Brain microvascular endothelial cell (primary cell): Measurements from ENCODE around the gene BIK.
"Not testable (repeated sequence)": the region's sequence is repeated elsewhere in the genome, so short reads cannot be mapped to it uniquely, and the experiment has no call there.

ENCODE experiments used
- DNase-seq: peaks from one replicate; pipeline ENCODE4 v3.0.0-alpha.2; 2020
- H3K27ac ChIP-seq: fragments of 250-450 bp; sonication (Bioruptor Pico); 2 replicates; pipeline ENCODE4 v1.5.1; 2020; ENCODE audit warnings: mild to moderate bottlenecking, moderate library complexity
- H3K27me3 ChIP-seq: fragments of 250-450 bp; sonication (Bioruptor Pico); replicated peaks from 2 replicates; pipeline ENCODE4 v1.5.1; 2020; ENCODE audit warnings: mild to moderate bottlenecking
- H3K36me3 ChIP-seq: fragments of 250-450 bp; sonication (Bioruptor Pico); replicated peaks from 2 replicates; pipeline ENCODE4 v1.5.1; 2020; ENCODE audit warnings: mild to moderate bottlenecking
- H3K4me3 ChIP-seq: 2 replicates; pipeline ENCODE4 v1.5.1; 2011; ENCODE audit warnings: low read depth, mild to moderate bottlenecking, control low read depth, low read length, moderate library complexity
- CTCF ChIP-seq: IDR thresholded peaks from 2 replicates; pipeline ENCODE4 v1.5.1; 2011; ENCODE audit warnings: low read depth, mild to moderate bottlenecking, moderate library complexity, low read length, control low read depth, inconsistent platforms; ENCODE audit errors: missing control alignments
- in situ Hi-C: cut with HindIII; loops from 2 replicates; pipeline ENCODE4 v1.10.0; 2017; ENCODE audit warnings: low sequenced_read_pairs, low pct_ligation_motif_present

BIK gene

GRCh38 chr22:43144949-43145348 lies 34.4 kb downstream of the BIK start:
- no peak for TF ChIP-seq CTCF
- Histone ChIP-seq H3K4me3 (no peak overlapping the region), H3K27me3 (no peaks in the 10 kb centered on the region)

GRCh38 chr22:43145371-43145770 lies 34.8 kb downstream of the BIK start:
- DNase-seq, H3K27me3 ChIP-seq, H3K4me3 ChIP-seq, H3K36me3 ChIP-seq, in situ Hi-C loops, H3K27ac ChIP-seq: not testable (repeated sequence)

More at GRCh38 chr22:43144949-43145348, 34.4 kb downstream of the BIK start:
- Histone ChIP-seq H3K36me3 (peaks cover 7% of the 10 kb centered on the region), H3K27ac (no peak overlapping the region)
- in situ Hi-C loops: no loop called here
- DNase-seq: no peak

DNA sequence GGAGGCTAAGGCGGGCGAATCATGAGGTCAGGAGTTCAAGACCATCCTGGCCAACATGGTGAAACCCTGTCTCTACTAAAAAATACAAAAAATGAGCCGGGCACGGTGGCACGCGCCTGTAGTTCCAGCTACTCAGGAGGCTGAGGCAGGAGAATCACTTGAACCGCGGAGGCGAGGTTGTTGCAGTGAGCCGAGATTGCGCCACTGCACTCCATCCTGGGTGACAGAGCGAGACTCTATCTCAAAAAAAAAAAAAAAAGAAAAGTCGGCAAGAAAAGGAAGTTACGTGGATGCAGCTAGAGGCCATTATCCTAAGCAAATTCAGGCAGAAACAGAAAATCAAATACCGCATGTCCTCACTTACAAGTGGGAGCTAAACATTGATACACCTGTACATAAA lies 35.8 kb downstream of the BIK start:
- in situ Hi-C loops, H3K27ac ChIP-seq, H3K4me3 ChIP-seq: not testable (repeated sequence)

DNA sequence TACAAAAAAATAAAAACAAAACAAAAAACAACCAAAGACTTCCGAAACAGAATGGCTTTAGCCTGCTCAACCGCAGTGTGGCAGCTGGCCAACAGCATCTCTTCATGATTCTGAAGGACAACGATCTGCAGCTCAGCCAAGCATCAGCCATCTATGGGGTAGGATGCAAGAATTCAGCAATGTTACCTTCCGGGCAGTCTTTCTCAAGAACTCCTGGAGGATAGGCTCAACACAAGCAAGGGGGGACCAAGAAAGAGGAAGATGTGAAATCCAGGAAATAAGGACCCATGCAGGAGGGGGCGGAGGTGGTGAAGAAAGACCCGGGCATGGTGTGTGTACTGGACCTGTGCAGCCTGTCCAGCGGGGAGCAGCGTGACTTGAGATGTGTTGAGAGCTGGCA lies 37.3 kb downstream of the BIK start:
- Histone ChIP-seq H3K36me3 (no peaks in the 10 kb centered on the region), H3K27me3 (no peaks in the 10 kb centered on the region), H3K4me3 (no peak overlapping the region), H3K27ac (no peak overlapping the region)
- in situ Hi-C loops: no loop called here
- no peak for TF ChIP-seq CTCF
- no peak for DNase-seq

More for the DNA sequence above, 35.8 kb downstream of the BIK start:
- H3K36me3 ChIP-seq, DNase-seq, H3K27me3 ChIP-seq: not testable (repeated sequence)

GRCh38 chr22:43148581-43148980 lies 38.0 kb downstream of the BIK start:
- no peak overlapping the region for H3K27ac ChIP-seq
- TF ChIP-seq CTCF: no peak
- in situ Hi-C loops: no loop called here
- no peaks in the 10 kb centered on the region for H3K36me3 ChIP-seq
- no peak for DNase-seq
- H3K27me3 ChIP-seq: no peaks in the 10 kb centered on the region
- H3K4me3 ChIP-seq: no peak overlapping the region

- H3K27ac ChIP-seq: no peak overlapping the region
- no peak for DNase-seq
- TF ChIP-seq CTCF: no peak
- H3K27me3 ChIP-seq: no peaks in the 10 kb centered on the region
- in situ Hi-C loops: no loop called here
- H3K36me3 ChIP-seq: peaks cover 8% of the 10 kb centered on the region
- peak overlapping the region; percentile 81 for H3K4me3 ChIP-seq
These were observed 40.2 kb downstream of the BIK start for GRCh38 chr22:43150731-43151206.

GRCh38 chr22:43151251-43152002 lies 40.9 kb downstream of the BIK start, which contains the start of gene TSPO:
TSS of gene TSPO (plus strand) at chr22:43151559. CDS start at chr22:43159239, 7,680 bp downstream.
- Histone ChIP-seq H3K36me3 (peaks cover 12% of the 10 kb centered on the region), H3K27me3 (no peaks in the 10 kb centered on the region), H3K27ac (peak within 1 kb of the TSS; percentile 72), H3K4me3 (peak within 1 kb of the TSS; percentile 81)
- no peak for TF ChIP-seq CTCF
- no peak for DNase-seq
- in situ Hi-C loops: no loop called here
